Peyer's patch (tissue), 4 donors: ENCODE data around the gene HOXA6.

Source experiments
- CTCF ChIP-seq, 6 experiments: fragments of 450-650 bp in 4 of 6; fragments of 200-600 bp in 2 of 6; sonication (generic) in 1 of 6; IDR thresholded peaks; one replicate each; pipeline ENCODE4 v1.5.1; 2017 to 2019; ENCODE audit warnings: antibody characterized with exemption in 6 of 6, mild to moderate bottlenecking in 3 of 6, moderate library complexity in 1 of 6
- POLR2A ChIP-seq, 2 donors: fragments of 450-650 bp; IDR thresholded peaks; one replicate each; pipeline ENCODE4 v1.5.1; 2017; ENCODE audit warnings: antibody characterized with exemption in 2 of 2, mild to moderate bottlenecking in 2 of 2, moderate library complexity in 2 of 2

DNA sequence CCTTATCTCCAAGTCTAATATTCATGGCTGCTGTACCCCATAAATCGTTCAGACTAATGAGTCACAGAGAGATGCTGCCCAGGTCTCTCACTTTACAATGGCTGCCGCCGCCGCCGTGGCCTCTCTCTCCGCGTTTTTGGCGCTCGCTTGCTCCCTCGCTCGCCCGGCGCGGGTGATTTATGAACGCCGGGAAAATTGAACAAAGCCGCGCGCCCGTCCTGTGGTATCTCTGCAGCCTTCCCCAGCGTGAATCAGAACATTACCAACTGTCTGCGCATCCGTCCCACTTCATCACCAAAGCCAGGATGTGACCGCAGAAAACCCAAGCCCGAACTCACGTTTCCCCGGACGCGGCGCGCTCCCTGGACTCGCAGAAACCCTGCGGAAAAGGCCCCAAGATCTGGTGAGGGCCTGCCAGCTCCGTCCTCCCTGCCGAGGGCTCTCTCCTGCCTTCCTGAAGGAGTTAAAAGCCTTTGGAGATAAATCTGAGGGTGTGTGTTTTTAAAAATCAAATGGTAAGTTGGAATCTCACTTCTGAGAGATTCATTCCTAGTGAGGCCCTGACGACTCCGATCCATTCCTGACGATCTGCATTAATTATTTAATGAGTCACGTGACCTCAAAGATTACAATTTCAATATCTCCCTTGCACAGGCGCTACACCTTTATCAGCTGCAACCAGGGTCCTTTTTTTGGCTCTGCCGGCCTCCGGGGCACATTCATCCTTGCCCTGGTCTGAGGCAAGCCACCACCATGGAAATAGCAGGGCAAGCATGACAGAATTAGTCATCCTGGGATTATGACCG, 23.3 kb downstream of the HOXA6 start:
- TF ChIP-seq CTCF (IDR thresholded peaks at IDR 0.05) (no peak), POLR2A (IDR thresholded peaks at IDR 0.05) (no peak)
